Stimulated activated CD4-positive, alpha-beta T cell treated with anti-CD3 and anti-CD28 coated beads, TNF-alpha, amount 100 ng/mL, for 48 hours (primary cell): ENCODE measurements around the gene TNS3.
"Not testable (repeated sequence)": the region's sequence is repeated elsewhere in the genome, so short reads cannot be mapped to it uniquely, and the experiment has no call there.

Experiments used
- DNase-seq, 3 donors: peaks; one replicate each; pipeline ENCODE4 v3.0.0-alpha.2; 2020; ENCODE audit warnings: low read depth in 3 of 3

TNS3 gene

GRCh38 chr7:47452295-47452694, 129.6 kb downstream of the TNS3 start:
- no peak for DNase-seq

- DNase-seq, result no peak
Observed at GRCh38 chr7:47451851-47452205, 130.1 kb downstream of the TNS3 start.

- DNase-seq, result no peak
Observed at GRCh38 chr7:47449810-47450590, 131.9 kb downstream of the TNS3 start.

GRCh38 chr7:47448971-47449370, 132.9 kb downstream of the TNS3 start:
- DNase-seq, result no peak

- DNase-seq, result no peak
Observed at GRCh38 chr7:47447621-47448349, 134.1 kb downstream of the TNS3 start.

- no peak for DNase-seq
Observed at GRCh38 chr7:47446871-47447466, 134.9 kb downstream of the TNS3 start.

GRCh38 chr7:47444376-47445098, 137.4 kb downstream of the TNS3 start:
- DNase-seq, result no peak

GRCh38 chr7:47443049-47443448, 138.9 kb downstream of the TNS3 start:
- no peak for DNase-seq

- no peak for DNase-seq
Observed at GRCh38 chr7:47442605-47442865, 139.4 kb downstream of the TNS3 start.

- no peak for DNase-seq
Observed at GRCh38 chr7:47441796-47442604, 139.9 kb downstream of the TNS3 start.

GRCh38 chr7:47441048-47441447, 140.9 kb downstream of the TNS3 start:
- not testable (repeated sequence) for DNase-seq

GRCh38 chr7:47440320-47440719, 141.6 kb downstream of the TNS3 start:
- DNase-seq, result no peak

- DNase-seq, result no peak
Observed at GRCh38 chr7:47439181-47439667, 142.7 kb downstream of the TNS3 start.

GRCh38 chr7:47438411-47439029, 143.4 kb downstream of the TNS3 start:
- DNase-seq, result no peak

GRCh38 chr7:47435889-47436312, 146.0 kb downstream of the TNS3 start:
- DNase-seq, result no peak

GRCh38 chr7:47433564-47433895, 148.4 kb downstream of the TNS3 start:
- no peak for DNase-seq

GRCh38 chr7:47432671-47433563, 149.0 kb downstream of the TNS3 start:
- DNase-seq, result no peak

- DNase-seq, result no peak
Observed at GRCh38 chr7:47430422-47430821, 151.5 kb downstream of the TNS3 start.

- DNase-seq, result no peak
Observed at GRCh38 chr7:47428768-47429472, 153.0 kb downstream of the TNS3 start.
